GM18498 (cell line): ENCODE results near the gene ACTN4.

ENCODE experiments used
- ATAC-seq: cut with Tn5 transposase; IDR thresholded peaks from one replicate; pipeline ENCODE4 v1.9.1; 2021; ENCODE audit warnings: mild to moderate bottlenecking, moderate library complexity; ENCODE audit not compliant: unreplicated experiment

The ACTN4 gene

DNA sequence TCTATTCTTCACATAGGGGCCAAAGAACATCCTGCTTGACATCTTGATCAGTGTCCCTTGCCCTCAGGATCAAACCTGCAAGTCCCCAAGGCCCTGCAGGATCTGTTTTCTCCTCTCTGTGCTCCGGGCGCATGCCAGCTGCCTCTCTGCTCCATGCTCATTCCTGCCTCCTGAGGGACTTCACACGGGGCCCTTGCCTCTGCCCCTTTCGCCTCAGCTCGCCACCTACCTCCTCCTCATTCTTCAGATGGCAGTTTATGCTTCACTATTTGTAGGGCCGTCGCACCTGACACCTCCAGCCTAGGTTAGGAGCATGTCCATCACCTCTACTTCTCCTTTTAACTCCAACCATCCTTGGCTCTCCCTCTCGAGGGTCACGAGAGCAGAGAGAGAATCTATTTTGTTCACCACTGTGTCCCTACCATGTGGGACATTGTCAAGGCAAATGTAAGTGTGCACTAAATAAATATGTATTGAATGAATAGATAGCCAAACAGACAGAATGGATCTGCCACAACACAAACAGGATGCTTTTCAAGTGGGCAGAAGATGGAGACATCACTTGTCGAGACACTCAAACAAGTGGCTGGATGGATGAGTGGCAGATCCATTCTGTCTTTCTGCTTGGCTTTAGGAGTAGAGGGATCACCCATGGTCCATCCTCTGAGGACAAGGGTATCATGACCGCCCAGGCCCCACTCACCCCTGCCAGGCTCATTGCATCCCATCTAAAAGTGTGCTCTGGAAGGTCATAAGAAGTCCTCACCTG lies 29.6 kb downstream of the ACTN4 start:
- no peak for ATAC-seq

DNA sequence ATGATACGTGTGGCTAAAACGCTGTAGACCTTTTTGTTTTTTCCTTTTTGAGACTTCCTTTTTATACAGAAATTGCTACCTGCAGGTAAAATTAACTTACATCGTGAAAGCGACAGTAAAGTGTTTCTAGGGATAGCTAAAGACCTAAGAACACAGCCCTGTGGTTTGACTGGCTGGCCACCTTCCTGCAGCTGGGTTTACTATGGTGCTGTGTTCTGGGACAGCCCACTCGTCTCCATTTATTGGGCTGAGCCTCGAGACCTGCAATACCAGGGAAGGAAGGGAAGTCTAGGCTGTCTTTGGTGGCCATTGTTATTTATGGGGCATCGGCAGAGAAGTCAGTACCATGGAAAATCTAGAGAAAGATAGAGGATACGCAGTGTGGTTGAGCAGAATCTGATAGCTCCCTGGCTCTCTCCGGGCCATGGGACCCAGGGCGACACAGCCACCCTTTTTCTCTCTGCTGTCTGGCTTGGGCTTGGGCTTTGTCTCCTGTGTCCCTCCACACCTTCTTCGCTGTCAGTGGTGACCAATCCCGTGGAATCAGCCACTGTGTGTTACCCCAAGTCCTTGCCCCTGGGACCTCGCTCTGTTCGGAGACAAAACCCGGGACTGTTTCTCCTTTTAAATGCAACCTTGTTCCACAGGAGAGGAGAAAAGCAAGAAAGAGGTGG lies 30.9 kb downstream of the ACTN4 start:
- no peak for ATAC-seq

GRCh38 chr19:38678891-38679494 lies 31.5 kb downstream of the ACTN4 start:
- no peak for ATAC-seq

DNA sequence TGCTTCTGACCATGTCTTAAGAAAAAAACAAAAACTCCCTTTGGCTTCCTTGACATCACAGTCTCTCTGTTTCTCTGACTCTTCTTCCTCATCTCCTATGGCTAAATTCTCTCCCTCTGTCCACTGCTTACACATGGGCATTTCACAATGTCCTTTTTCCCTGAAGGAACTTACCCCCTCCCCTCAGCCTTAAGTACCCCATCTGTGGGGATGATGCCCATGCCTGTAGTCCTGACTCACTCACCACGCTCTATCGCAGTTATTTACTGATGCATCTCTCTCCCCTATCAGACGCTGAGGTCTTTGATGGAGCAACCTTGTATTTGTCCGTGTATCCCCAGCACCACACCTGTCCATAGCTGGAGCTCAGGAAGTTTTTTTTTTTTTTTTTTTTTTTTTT lies 32.4 kb downstream of the ACTN4 start:
- no peak for ATAC-seq

- ATAC-seq, result no peak
Observed at GRCh38 chr19:38682195-38682867, 34.9 kb downstream of the ACTN4 start.

DNA sequence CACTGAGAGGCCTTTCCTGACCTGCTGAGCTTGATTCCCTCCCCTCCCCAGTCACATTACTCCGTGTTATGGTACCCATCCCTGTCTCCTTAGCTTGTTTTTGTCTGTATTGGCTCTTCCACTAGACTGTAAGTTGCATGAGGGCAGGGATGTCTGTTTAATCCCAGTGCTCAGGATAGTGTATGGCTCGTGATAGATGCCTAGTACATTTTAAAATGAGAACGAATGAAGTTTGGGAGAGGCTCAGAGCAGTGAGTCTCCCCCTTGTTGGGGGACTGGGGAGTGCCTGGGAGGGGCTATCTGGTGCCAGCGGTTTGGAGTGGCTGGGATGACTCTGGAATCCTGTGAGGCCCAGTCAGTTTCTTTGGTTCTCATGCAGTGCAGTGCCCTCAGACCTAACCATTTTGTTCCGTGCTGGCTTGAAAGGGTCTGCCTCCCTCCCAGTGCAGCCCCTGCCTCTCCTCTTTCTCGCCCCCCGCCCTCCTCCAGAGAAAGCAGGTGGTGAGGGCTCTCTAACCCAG lies 35.5 kb downstream of the ACTN4 start:
- no peak for ATAC-seq

DNA sequence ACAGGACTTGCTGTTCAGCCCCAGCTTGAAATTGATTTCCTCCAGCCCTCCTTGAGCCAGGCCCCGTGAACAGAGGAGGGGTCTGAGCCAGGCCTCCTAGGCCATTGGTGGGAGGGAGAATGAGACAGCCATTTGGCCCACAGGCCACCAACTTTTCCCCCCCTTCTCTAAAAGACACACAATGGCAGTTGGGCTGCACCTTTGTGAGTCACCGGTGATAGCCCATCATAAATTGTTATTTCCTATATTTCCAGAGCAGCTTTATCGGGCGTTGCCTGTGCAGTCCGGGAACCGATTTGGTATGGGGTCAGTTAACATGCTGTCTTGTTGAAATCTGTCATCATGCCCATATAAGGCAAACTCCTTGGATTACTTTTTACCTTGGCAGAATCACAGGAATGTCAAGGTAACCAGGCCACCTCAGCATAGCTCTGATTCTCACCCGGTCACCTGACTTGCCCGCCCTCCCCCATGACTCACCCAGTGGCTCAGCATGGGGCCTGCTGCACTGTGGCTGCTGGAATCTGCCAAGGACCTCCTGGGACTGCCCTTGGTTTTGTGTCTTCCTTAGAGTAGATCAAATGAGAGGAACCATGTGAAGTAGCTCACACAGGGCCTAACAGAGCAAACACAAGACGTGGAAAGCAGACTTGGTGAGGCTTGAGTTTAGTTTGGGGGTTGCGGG lies 36.1 kb downstream of the ACTN4 start:
- ATAC-seq, result no peak

- ATAC-seq, result no peak
Observed at GRCh38 chr19:38684078-38684861, 36.8 kb downstream of the ACTN4 start.

GRCh38 chr19:38684862-38685665 lies 37.6 kb downstream of the ACTN4 start:
- ATAC-seq, result no peak

DNA sequence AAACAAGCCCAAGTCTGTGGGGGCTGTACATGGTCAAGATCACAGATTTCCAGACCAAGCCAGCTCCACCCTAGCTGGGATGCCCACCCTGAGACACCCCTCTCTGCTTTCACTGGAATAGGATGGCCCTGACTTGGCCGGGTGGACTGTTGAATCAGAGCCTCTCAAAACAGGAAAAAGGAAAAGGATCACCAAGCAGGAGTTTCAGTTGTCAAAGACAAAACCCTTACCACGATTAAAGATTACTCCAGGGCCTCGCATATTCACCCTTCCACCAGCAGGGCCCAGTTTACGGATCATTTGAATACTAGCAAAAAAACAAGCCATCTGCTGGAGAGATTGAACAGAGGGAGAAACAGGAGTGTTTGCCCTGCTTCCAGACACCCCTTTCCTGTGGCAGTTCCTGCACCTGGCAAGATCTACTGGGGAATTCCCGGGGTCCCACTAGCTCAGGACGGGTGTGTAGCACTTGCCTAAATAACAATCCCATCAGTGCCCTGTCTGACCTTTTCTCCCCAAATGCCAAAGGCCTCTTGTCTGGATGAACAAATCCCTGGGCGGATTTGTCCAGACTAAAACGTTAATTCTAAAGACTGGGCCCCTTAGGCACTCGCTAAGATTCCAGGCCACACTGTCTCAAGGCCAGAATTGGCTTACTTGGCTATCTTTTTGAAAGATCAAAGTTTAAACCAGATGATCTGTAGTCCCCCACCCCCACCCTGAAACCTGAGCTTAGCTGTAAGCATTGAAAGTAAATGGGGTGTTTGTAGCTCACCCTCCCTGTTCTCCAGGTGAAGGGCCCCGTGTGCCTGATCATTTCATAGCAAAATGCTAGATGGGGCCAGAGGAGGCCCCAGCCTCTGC lies 38.4 kb downstream of the ACTN4 start:
- no peak for ATAC-seq

GRCh38 chr19:38686530-38686888 lies 39.1 kb downstream of the ACTN4 start:
- ATAC-seq, result no peak

- ATAC-seq, result no peak
Observed at GRCh38 chr19:38687837-38688378, 40.5 kb downstream of the ACTN4 start.

DNA sequence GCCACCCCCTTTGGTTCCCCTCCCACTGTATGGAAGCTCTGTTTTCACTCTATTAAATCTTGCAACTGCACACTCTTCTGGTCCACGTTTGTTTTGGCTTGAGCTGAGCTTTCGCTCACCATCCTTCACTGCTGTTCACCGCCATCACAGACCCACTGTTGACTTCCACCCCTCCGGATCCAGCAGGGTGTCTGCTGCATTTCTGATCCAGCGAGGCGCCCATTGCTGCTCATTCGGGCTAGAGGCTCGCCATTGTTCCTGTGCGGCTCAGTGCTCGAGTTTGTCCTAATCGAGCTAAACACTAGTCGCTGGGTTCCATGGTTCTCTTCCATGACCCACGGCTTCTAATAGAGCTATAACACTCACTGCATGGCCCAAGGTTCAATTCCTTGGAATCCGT lies 42.7 kb downstream of the ACTN4 start:
- ATAC-seq, result no peak

- no peak for ATAC-seq
Observed at GRCh38 chr19:38690832-38691231, 43.4 kb downstream of the ACTN4 start.

GRCh38 chr19:38691938-38692457 lies 44.5 kb downstream of the ACTN4 start:
- no peak for ATAC-seq

- no peak for ATAC-seq
Observed at GRCh38 chr19:38692458-38693379, 45.3 kb downstream of the ACTN4 start.
